K562 (cell line): ENCODE measurements around the gene PDZD2. TPM values are rescaled to one million over a fixed set of nuclear protein-coding genes. Genes with fewer than 3 reads are reported as not detected.

ENCODE experiments used
- ATAC-seq: fragments of 200-7000 bp; cut with Tn5 transposase; 3 replicates; pipeline ENCODE4 v1.9.1; 2020; ENCODE audit warnings: moderate library complexity
- BruUV-seq: library from RNA; stranded (reverse); fragments of 400-500 nt; replicated peaks from 2 replicates; lab custom pipeline; 2021; lab: Mats Ljungman, UMichigan
- CTCF ChIA-PET: fragments of 300-600 bp; formaldehyde crosslinking; extraction: SDS; loops from one replicate; lab custom pipeline; 2021; ENCODE audit warnings: low intra/inter-chr PET ratio; lab: Yijun Ruan, JAX
- POLR2A ChIA-PET: fragments of 300-600, 350-650 bp; sonication (Branson Sonifier 250); formaldehyde crosslinking; extraction: SDS; loops from one replicate; lab custom pipeline; 2021; ENCODE audit warnings: antibody characterized with exemption, inconsistent platforms; lab: Yijun Ruan, JAX
- DNase-seq, 4 experiments: peaks; one replicate each; pipeline versions ENCODE4 v3.0.0 to v3.0.0-alpha.2; 2011 to 2018; ENCODE audit warnings: low spot score in 3 of 4, mixed read lengths in 3 of 4; ENCODE audit errors: extremely low read depth in 1 of 4
- FAIRE-seq: peaks from 2 replicates; lab custom pipeline; 2011; peaks lifted over from hg19 to GRCh38; lab: Jason Lieb, UNC
- H2AFZ ChIP-seq: 2 replicates; pipeline ENCODE4 v1.6.0; 2011; ENCODE audit warnings: low read depth, low read length, control low read depth, inconsistent platforms
- H3K27ac ChIP-seq: fragments of 200-600 bp; 3 replicates; pipeline ENCODE4 v1.8.0; 2011; ENCODE audit warnings: low read depth, mild to moderate bottlenecking, control low read depth, inconsistent platforms, low read length, moderate library complexity, mixed read lengths; ENCODE audit errors: extremely low read depth
- H3K27me3 ChIP-seq, 2 experiments: fragments of 300-600 bp in 1 of 2; 2 replicates in 1 of 2; 3 replicates in 1 of 2; pipeline versions ENCODE4 v1.6.0 to v1.8.0; 2011; ENCODE audit warnings: inconsistent platforms in 2 of 2, low read length in 2 of 2, mild to moderate bottlenecking in 1 of 2, mixed read lengths in 1 of 2, moderate library complexity in 1 of 2; ENCODE audit not compliant: control insufficient read depth in 2 of 2, insufficient read depth in 2 of 2
- H3K36me3 ChIP-seq: fragments of 300-600 bp; 3 replicates; pipeline ENCODE4 v1.8.0; 2011; ENCODE audit warnings: mild to moderate bottlenecking, low read length, inconsistent platforms; ENCODE audit not compliant: control insufficient read depth, insufficient read depth
- H3K4me1 ChIP-seq, 2 experiments: fragments of 200-600 bp in 1 of 2; replicated peaks in 1 of 2; 2 replicates in 1 of 2; 3 replicates in 1 of 2; pipeline versions ENCODE4 v1.5.1 to v1.8.0; 2011; ENCODE audit warnings: inconsistent platforms in 2 of 2, low read length in 2 of 2, mild to moderate bottlenecking in 1 of 2, mixed read lengths in 1 of 2, moderate library complexity in 1 of 2; ENCODE audit not compliant: control insufficient read depth in 2 of 2, insufficient read depth in 2 of 2
- H3K4me2 ChIP-seq: 2 replicates; pipeline ENCODE4 v1.6.1; 2011; ENCODE audit warnings: low read length, control low read depth, inconsistent platforms, mixed read lengths; ENCODE audit not compliant: insufficient read depth
- H3K4me3 ChIP-seq: fragments of 200-600 bp; sonication (generic), shearing (Covaris generic); 2 replicates; pipeline ENCODE4 v1.5.1; 2016; ENCODE audit warnings: control low read depth, inconsistent platforms
- H3K79me2 ChIP-seq: fragments of 200-600 bp; 3 replicates; pipeline ENCODE4 v1.8.0; 2011; ENCODE audit warnings: low read length, inconsistent platforms; ENCODE audit not compliant: control insufficient read depth, insufficient read depth
- H3K9ac ChIP-seq, 2 experiments: 2 replicates each; pipeline versions ENCODE4 v1.6.0 to v1.6.1; 2011; ENCODE audit warnings: low read depth in 2 of 2, low read length in 2 of 2, control low read depth in 1 of 2, inconsistent platforms in 1 of 2, mild to moderate bottlenecking in 1 of 2, mixed read lengths in 1 of 2; ENCODE audit not compliant: insufficient read depth in 1 of 2
- H3K9me1 ChIP-seq: one replicate; pipeline ENCODE4 v1.6.0; 2011; ENCODE audit warnings: inconsistent platforms, mild to moderate bottlenecking, low read length, moderate library complexity; ENCODE audit not compliant: control insufficient read depth, insufficient read depth
- H3K9me3 ChIP-seq: replicated peaks from 2 replicates; pipeline ENCODE4 v1.5.1; 2011; ENCODE audit warnings: low read depth, low read length, inconsistent platforms; ENCODE audit not compliant: control insufficient read depth, insufficient read depth
- H4K20me1 ChIP-seq: replicated peaks from 2 replicates; pipeline ENCODE4 v1.6.1; 2011; ENCODE audit warnings: low read length, inconsistent platforms, mixed read lengths; ENCODE audit not compliant: control insufficient read depth, insufficient read depth
- ARHGAP35 ChIP-seq: fragments of 450-650 bp; IDR thresholded peaks from 2 replicates; pipeline ENCODE4 v1.6.1; 2018; ENCODE audit not compliant: partially characterized antibody
- ARID2 ChIP-seq: fragments of 450-650 bp; IDR thresholded peaks from 2 replicates; pipeline ENCODE4 v1.6.1; 2017; ENCODE audit warnings: antibody characterized with exemption, mild to moderate bottlenecking
- GTF2F1 ChIP-seq: IDR thresholded peaks from 2 replicates; pipeline ENCODE4 v1.6.1; 2011; ENCODE audit warnings: low read depth, low read length, improper control_type of control experiment
- HIVEP1 ChIP-seq: fragments of 250-450 bp; sonication (Bioruptor Pico); IDR thresholded peaks from 2 replicates; pipeline ENCODE4 v1.4.0; 2020; ENCODE audit warnings: mild to moderate bottlenecking
- KAT8 ChIP-seq: fragments of 450-650 bp; IDR thresholded peaks from 2 replicates; pipeline ENCODE4 v1.6.1; 2016; ENCODE audit warnings: low read depth, mild to moderate bottlenecking
- NCOA2 ChIP-seq, 2 experiments: fragments of 450-650 bp; IDR thresholded peaks; 2 replicates each; pipeline ENCODE4 v1.6.1; 2018; ENCODE audit warnings: mild to moderate bottlenecking in 2 of 2, moderate library complexity in 1 of 2; ENCODE audit not compliant: partially characterized antibody in 2 of 2
- RB1 ChIP-seq: fragments of 450-650 bp; IDR thresholded peaks from 2 replicates; pipeline ENCODE4 v1.6.1; 2017; ENCODE audit warnings: low read depth, mild to moderate bottlenecking
- RBM39 ChIP-seq: fragments of 200-400 bp; formaldehyde crosslinking; optimal IDR thresholded peaks from 2 replicates; pipeline ENCODE3; 2018; ENCODE audit warnings: low read depth, low read length
- SOX6 ChIP-seq: fragments of 450-650 bp; IDR thresholded peaks from 2 replicates; pipeline ENCODE4 v1.6.1; 2014; ENCODE audit warnings: mild to moderate bottlenecking
- TBL1XR1 ChIP-seq, 2 experiments: IDR thresholded peaks; 2 replicates each; pipeline ENCODE4 v1.6.1; 2012; ENCODE audit warnings: improper control_type of control experiment in 2 of 2, low read length in 2 of 2, mild to moderate bottlenecking in 1 of 2
- ZFPM2 ChIP-seq: fragments of 250-450 bp; sonication (Bioruptor Pico); IDR thresholded peaks from 2 replicates; pipeline ENCODE4 v1.5.1; 2022; ENCODE audit warnings: mild to moderate bottlenecking
- ZNF184 ChIP-seq: sonication (generic); formaldehyde crosslinking; IDR thresholded peaks from 2 replicates; pipeline ENCODE4 v1.5.0; 2020; ENCODE audit warnings: missing genetic modification reagents
- ZNF316 ChIP-seq: fragments of 450-650 bp; IDR thresholded peaks from 2 replicates; pipeline ENCODE4 v1.6.1; 2016
- ZNF41 ChIP-seq: fragments of 250-450 bp; sonication (Bioruptor Pico); conservative IDR thresholded peaks from 2 replicates; pipeline ENCODE4 v1.4.0; 2020; ENCODE audit warnings: mild to moderate bottlenecking
- ZNF830 ChIP-seq: fragments of 250-450 bp; sonication (Bioruptor Pico); IDR thresholded peaks from 2 replicates; pipeline ENCODE4 v1.5.0; 2021; ENCODE audit warnings: mild to moderate bottlenecking
- WGBS: fragments of 100-300 bp; shearing (Covaris generic); methylation state at CpG from one replicate; pipeline ENCODE4 v1.1.6; 2016; ENCODE audit warnings: low coverage, mixed read lengths; ENCODE audit not compliant: insufficient coverage; ENCODE audit errors: missing lambda C conversion rate; 5-methylcytosine and 5-hydroxymethylcytosine counted together
- in situ Hi-C: fragments of 300-500 bp; cut with MboI; formaldehyde crosslinking; loops from 4 replicates; pipeline ENCODE4 v1.15.0; 2018; ENCODE audit warnings: inconsistent platforms, mixed read lengths
- intact Hi-C: fragments of 100-400 bp; cut with micrococcal nuclease; formaldehyde crosslinking; loops from 2 replicates; pipeline ENCODE4 v1.14.2; 2022
- polyA plus RNA-seq, 8 experiments: library from polyadenylated mRNA; depleted of rRNA in 4 of 8; stranded (reverse) in 5 of 8; unstranded in 3 of 8; fragments of >200 nt; fragmentation: Nextera tagmentation in 2 of 8; fragmentation: Illumina TruSeq in 1 of 8; extraction: Ambion mirVana in 2 of 8; extraction: Trizol in 1 of 8; gene quantifications; 2 replicates each; pipeline versions ENCODE4 v1.2.1 to v1.2.3, GENCODE V29; 2011 to 2014; ENCODE audit warnings: inconsistent platforms in 1 of 8, missing spikeins in 1 of 8
- total RNA-seq, 7 experiments: library from RNA; depleted of rRNA in 6 of 7; stranded (reverse); fragments of >200 nt in 6 of 7; fragmentation: Illumina TruSeq in 2 of 7; extraction: Trizol in 2 of 7; gene quantifications; 2 replicates each; pipeline versions ENCODE4 v1.2.1 to v1.2.3, GENCODE V29; 2011 to 2021; ENCODE audit warnings: low replicate concordance in 1 of 7
- TF ChIP-seq, protein P1 (sequence below): fragments of 450-650 bp; IDR thresholded peaks from 2 replicates; pipeline ENCODE4 v1.6.1; 2014; ENCODE audit warnings: low read depth, mild to moderate bottlenecking, moderate library complexity, borderline replicate concordance
- TF ChIP-seq, protein P2 (sequence below): sonication (generic); formaldehyde crosslinking; IDR thresholded peaks from 2 replicates; pipeline ENCODE4 v1.5.0; 2020; ENCODE audit warnings: missing genetic modification reagents
- TF ChIP-seq, protein P3 (sequence below), 2 experiments: fragments of 150-350 bp in 1 of 2; IDR thresholded peaks; 2 replicates each; pipeline ENCODE4 v1.6.1; 2012 to 2016; ENCODE audit warnings: low read depth in 2 of 2, low read length in 2 of 2, mild to moderate bottlenecking in 1 of 2, moderate library complexity in 1 of 2
- TF ChIP-seq, protein P4 (sequence below): fragments of 200-800 bp; sonication (Bioruptor generic); IDR thresholded peaks from 2 replicates; pipeline ENCODE4 v1.6.1; 2017; ENCODE audit warnings: missing genetic modification characterization, missing compliant biosample characterization

PDZD2 gene
- total and polyA plus RNA-seq, 9 of the 15 experiments (the other 6 are each of a cell fraction or from before 2014, with no cell fraction given), result 0.02 to 0.08 (median 0.04) TPM; not detected in 6

DNA sequence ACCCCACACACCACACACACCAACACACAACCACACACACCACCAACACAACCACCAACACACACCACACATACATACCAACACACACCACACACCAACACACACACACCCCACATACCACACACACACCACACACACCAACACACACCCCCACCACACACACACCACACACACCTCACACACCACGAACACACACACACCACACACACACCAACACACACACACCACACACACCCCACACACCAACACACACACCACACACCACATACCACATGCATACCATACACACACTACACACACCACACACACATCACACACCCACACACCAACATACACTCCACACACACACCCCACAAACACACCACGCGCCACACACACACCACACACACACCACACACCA is 363.8 kb downstream of the PDZD2 start:
- H3K4me1 ChIP-seq, result no peaks in the 10 kb centered on the region
- H3K9me3 ChIP-seq, result no peaks in the 10 kb centered on the region
- H4K20me1 ChIP-seq, result no peaks in the 10 kb centered on the region
- H3K36me3 ChIP-seq, result no peaks in the 10 kb centered on the region
- intact Hi-C loops, result no loop called here
- WGBS, result 0% methylated on average over 1 of the region's 3 CpGs
- DNase-seq (no peak), FAIRE-seq (peak; percentile 73), ATAC-seq (no peak)
- ChIA-PET POLR2A (no interaction called here), CTCF (no interaction called here)
- H3K27me3 ChIP-seq, result peaks cover 16 to 57% of the 10 kb centered on the region in 2 experiments; a peak in 4 of 5 replicates
- TF ChIP-seq TBL1XR1 (IDR thresholded peaks at IDR 0.05; ENCODE audit: low read length in 2 of 2) (no peak), ZNF184 (CRISPR knock-in tag) (no peak), ZNF316 (no peak), ARHGAP35 (no peak), SOX6 (no peak), ARID2 (no peak), ZNF41 (no peak), NCOA2 (IDR thresholded peaks at IDR 0.05; ENCODE audit: partially characterized antibody in 2 of 2) (no peak), RB1 (no peak), RBM39 (no peak), GTF2F1 (no peak), HIVEP1 (no peak), KAT8 (no peak), ZNF830 (CRISPR knock-in tag) (no peak), ZFPM2 (CRISPR knock-in tag) (no peak)
- TF ChIP-seq, protein P1, sequence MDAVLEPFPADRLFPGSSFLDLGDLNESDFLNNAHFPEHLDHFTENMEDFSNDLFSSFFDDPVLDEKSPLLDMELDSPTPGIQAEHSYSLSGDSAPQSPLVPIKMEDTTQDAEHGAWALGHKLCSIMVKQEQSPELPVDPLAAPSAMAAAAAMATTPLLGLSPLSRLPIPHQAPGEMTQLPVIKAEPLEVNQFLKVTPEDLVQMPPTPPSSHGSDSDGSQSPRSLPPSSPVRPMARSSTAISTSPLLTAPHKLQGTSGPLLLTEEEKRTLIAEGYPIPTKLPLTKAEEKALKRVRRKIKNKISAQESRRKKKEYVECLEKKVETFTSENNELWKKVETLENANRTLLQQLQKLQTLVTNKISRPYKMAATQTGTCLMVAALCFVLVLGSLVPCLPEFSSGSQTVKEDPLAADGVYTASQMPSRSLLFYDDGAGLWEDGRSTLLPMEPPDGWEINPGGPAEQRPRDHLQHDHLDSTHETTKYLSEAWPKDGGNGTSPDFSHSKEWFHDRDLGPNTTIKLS, result no peak
- TF ChIP-seq, protein P2, sequence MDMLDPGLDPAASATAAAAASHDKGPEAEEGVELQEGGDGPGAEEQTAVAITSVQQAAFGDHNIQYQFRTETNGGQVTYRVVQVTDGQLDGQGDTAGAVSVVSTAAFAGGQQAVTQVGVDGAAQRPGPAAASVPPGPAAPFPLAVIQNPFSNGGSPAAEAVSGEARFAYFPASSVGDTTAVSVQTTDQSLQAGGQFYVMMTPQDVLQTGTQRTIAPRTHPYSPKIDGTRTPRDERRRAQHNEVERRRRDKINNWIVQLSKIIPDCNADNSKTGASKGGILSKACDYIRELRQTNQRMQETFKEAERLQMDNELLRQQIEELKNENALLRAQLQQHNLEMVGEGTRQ, result no peak
- TF ChIP-seq, protein P3, sequence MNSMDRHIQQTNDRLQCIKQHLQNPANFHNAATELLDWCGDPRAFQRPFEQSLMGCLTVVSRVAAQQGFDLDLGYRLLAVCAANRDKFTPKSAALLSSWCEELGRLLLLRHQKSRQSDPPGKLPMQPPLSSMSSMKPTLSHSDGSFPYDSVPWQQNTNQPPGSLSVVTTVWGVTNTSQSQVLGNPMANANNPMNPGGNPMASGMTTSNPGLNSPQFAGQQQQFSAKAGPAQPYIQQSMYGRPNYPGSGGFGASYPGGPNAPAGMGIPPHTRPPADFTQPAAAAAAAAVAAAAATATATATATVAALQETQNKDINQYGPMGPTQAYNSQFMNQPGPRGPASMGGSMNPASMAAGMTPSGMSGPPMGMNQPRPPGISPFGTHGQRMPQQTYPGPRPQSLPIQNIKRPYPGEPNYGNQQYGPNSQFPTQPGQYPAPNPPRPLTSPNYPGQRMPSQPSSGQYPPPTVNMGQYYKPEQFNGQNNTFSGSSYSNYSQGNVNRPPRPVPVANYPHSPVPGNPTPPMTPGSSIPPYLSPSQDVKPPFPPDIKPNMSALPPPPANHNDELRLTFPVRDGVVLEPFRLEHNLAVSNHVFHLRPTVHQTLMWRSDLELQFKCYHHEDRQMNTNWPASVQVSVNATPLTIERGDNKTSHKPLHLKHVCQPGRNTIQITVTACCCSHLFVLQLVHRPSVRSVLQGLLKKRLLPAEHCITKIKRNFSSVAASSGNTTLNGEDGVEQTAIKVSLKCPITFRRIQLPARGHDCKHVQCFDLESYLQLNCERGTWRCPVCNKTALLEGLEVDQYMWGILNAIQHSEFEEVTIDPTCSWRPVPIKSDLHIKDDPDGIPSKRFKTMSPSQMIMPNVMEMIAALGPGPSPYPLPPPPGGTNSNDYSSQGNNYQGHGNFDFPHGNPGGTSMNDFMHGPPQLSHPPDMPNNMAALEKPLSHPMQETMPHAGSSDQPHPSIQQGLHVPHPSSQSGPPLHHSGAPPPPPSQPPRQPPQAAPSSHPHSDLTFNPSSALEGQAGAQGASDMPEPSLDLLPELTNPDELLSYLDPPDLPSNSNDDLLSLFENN (IDR thresholded peaks at IDR 0.05; ENCODE audit: low read depth in 2 of 2, low read length in 2 of 2), result no peak
- TF ChIP-seq, protein P4, sequence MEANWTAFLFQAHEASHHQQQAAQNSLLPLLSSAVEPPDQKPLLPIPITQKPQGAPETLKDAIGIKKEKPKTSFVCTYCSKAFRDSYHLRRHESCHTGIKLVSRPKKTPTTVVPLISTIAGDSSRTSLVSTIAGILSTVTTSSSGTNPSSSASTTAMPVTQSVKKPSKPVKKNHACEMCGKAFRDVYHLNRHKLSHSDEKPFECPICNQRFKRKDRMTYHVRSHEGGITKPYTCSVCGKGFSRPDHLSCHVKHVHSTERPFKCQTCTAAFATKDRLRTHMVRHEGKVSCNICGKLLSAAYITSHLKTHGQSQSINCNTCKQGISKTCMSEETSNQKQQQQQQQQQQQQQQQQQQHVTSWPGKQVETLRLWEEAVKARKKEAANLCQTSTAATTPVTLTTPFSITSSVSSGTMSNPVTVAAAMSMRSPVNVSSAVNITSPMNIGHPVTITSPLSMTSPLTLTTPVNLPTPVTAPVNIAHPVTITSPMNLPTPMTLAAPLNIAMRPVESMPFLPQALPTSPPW, result no peak
- no peak overlapping the region for H3K9ac ChIP-seq
- BruUV-seq, result no TSS peak
- no peak overlapping the region for H2AFZ ChIP-seq
- H3K4me2 ChIP-seq, result no peak overlapping the region
- no peak overlapping the region for H3K4me3 ChIP-seq
- no peak overlapping the region for H3K27ac ChIP-seq
- in situ Hi-C loops, result no loop called here
- no peaks in the 10 kb centered on the region for H3K9me1 ChIP-seq
- H3K79me2 ChIP-seq, result no peaks in the 10 kb centered on the region
